Naive thymus-derived CD4-positive, alpha-beta T cell (primary cell): ENCODE measurements around the gene PDIA2. TPM values are rescaled to one million over a fixed set of nuclear protein-coding genes. Genes with fewer than 3 reads are reported as not detected.
"Not testable (repeated sequence)": the region's sequence is repeated elsewhere in the genome, so short reads cannot be mapped to it uniquely, and the experiment has no call there.

Experiments used
- ATAC-seq: fragments of 150-1000 bp; cut with Tn5 transposase; 2 replicates; pipeline ENCODE4 v1.10.0; 2021; ENCODE audit warnings: mild to moderate bottlenecking, moderate library complexity
- CTCF ChIA-PET: fragments of 350-600 bp; sonication (Branson Sonifier 250); formaldehyde crosslinking; loops from one replicate; lab custom pipeline; 2021; ENCODE audit warnings: antibody characterized with exemption; lab: Charles Lee
- POLR2A ChIA-PET: fragments of 350-600 bp; sonication (Branson Sonifier 250); formaldehyde crosslinking; loops from one replicate; lab custom pipeline; 2021; ENCODE audit warnings: antibody characterized with exemption, inconsistent platforms; lab: Charles Lee
- DNase-seq, 9 donors: peaks; one replicate each; pipeline versions ENCODE4 v3.0.0 to v3.0.0-alpha.2; 2020 to 2022; ENCODE audit warnings: mixed read lengths in 1 of 9
- H3K27ac ChIP-seq: one replicate; pipeline ENCODE4 v1.7.0; 2013; ENCODE audit warnings: mild to moderate bottlenecking, low read depth, low read length, moderate library complexity
- H3K27me3 ChIP-seq, 2 donors: one replicate each; pipeline ENCODE4 v1.7.0; 2013; ENCODE audit warnings: low read length in 2 of 2, mild to moderate bottlenecking in 2 of 2, moderate library complexity in 2 of 2; ENCODE audit not compliant: control insufficient read depth in 2 of 2, insufficient read depth in 2 of 2
- H3K36me3 ChIP-seq, 3 experiments: 1 replicate in 2 of 3; 2 replicates in 1 of 3; pipeline ENCODE4 v1.7.0; 2013; ENCODE audit warnings: low read length in 3 of 3, mild to moderate bottlenecking in 3 of 3, moderate library complexity in 1 of 3; ENCODE audit not compliant: insufficient read depth in 3 of 3, control insufficient read depth in 2 of 3
- H3K4me1 ChIP-seq, 2 donors: one replicate each; pipeline ENCODE4 v1.7.0; 2013; ENCODE audit warnings: low read length in 2 of 2, mild to moderate bottlenecking in 2 of 2, moderate library complexity in 1 of 2; ENCODE audit not compliant: control insufficient read depth in 2 of 2, insufficient read depth in 2 of 2
- H3K4me3 ChIP-seq: 2 replicates; pipeline ENCODE4 v1.7.0; 2013; ENCODE audit warnings: mild to moderate bottlenecking, low read length
- H3K9me3 ChIP-seq, 3 experiments: 1 replicate in 2 of 3; 2 replicates in 1 of 3; pipeline ENCODE4 v1.7.0; 2013; ENCODE audit warnings: low read length in 3 of 3; ENCODE audit not compliant: control insufficient read depth in 2 of 3
- H3K27ac Mint-ChIP-seq, 9 donors: one replicate each; pipeline ENCODE4 v1.8.0; 2020 to 2022; ENCODE audit warnings: mixed read lengths in 9 of 9, mild to moderate bottlenecking in 8 of 9, moderate library complexity in 5 of 9, inconsistent platforms in 2 of 9
- H3K27me3 Mint-ChIP-seq, 5 donors: one replicate each; pipeline ENCODE4 v1.8.0; 2021 to 2022; ENCODE audit warnings: mixed read lengths in 5 of 5, mild to moderate bottlenecking in 1 of 5
- H3K36me3 Mint-ChIP-seq, 5 donors: one replicate each; pipeline ENCODE4 v1.8.0; 2020 to 2022; ENCODE audit warnings: mixed read lengths in 5 of 5, mild to moderate bottlenecking in 3 of 5, inconsistent platforms in 1 of 5
- H3K4me1 Mint-ChIP-seq, 7 donors: one replicate each; pipeline ENCODE4 v1.8.0; 2020 to 2022; ENCODE audit warnings: mixed read lengths in 7 of 7, mild to moderate bottlenecking in 3 of 7, inconsistent platforms in 1 of 7
- H3K4me3 Mint-ChIP-seq, 10 donors: one replicate each; pipeline ENCODE4 v1.8.0; 2020 to 2022; ENCODE audit warnings: mild to moderate bottlenecking in 10 of 10, mixed read lengths in 10 of 10, moderate library complexity in 6 of 10, inconsistent platforms in 2 of 10
- H3K9me3 Mint-ChIP-seq, 11 donors: one replicate each; pipeline ENCODE4 v1.8.0; 2020 to 2022; ENCODE audit warnings: mixed read lengths in 11 of 11, mild to moderate bottlenecking in 4 of 11, inconsistent platforms in 1 of 11, moderate library complexity in 1 of 11
- intact Hi-C, 2 donors: fragments of 100-400 bp; cut with micrococcal nuclease; formaldehyde crosslinking; loops; one replicate each; pipeline ENCODE4 v1.15.1; 2023
- polyA plus RNA-seq, 2 donors: library from polyadenylated mRNA; unstranded; fragments of 300-500 nt; fragmentation: Illumina TruSeq; gene quantifications; one replicate each; pipeline ENCODE4 v1.2.3, GENCODE V29; 2021
- total RNA-seq, 6 experiments: library from RNA in 5 of 6; stranded (reverse) in 5 of 6; gene quantifications; 1 replicate in 5 of 6; 2 replicates in 1 of 6; pipeline ENCODE4 v1.2.3 and lab custom pipeline; 2021 to 2026

The PDIA2 gene
- total and polyA plus RNA-seq, 7 experiments from 2014 or later = 0.42 TPM; not detected in 6

DNA sequence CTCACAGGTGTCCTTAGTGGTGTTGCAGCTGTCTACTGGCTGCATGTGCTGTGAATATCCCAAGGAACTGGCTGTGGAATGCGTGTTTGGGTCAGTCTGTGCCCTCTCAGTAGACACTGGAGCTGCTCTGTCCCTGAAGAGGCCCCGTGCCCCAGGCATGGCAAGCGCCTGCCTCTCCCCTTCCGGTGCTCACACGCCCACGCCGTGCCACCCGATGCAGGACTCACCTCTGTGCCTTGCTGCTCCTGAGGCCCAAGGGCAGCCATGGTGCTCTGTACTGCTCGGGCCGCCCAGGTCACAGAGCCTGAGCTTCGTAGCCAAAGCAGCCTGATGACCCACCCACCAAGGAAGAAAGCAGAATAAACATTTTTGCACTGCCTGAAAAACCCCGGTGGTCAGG is 17.3 kb upstream of the PDIA2 start:
- CTCF ChIA-PET = no interaction called here
- Histone ChIP-seq H3K9me3 (no peaks in the 10 kb centered on the region), H3K27me3 (no peaks in the 10 kb centered on the region), H3K36me3 (peaks cover 0 to 45% (median 0%) of the 10 kb centered on the region in 3 experiments), H3K4me1 (no peaks in the 10 kb centered on the region), H3K27ac (no peak overlapping the region), H3K4me3 (no peak overlapping the region)
- POLR2A ChIA-PET = interaction anchor here (1.2 kb wide), 1 partner anchor 31 kb away, joined by 3 read pairs; the partner anchor contains the start of gene FAM234A
- Mint-ChIP-seq H3K9me3 (peaks cover 0 to 3% (median 0%) of the 10 kb centered on the region in 11 donors), H3K27me3 (no peaks in the 10 kb centered on the region), H3K4me1 (peaks cover 0 to 7% (median 0%) of the 10 kb centered on the region in 7 donors), H3K4me3 (no peak overlapping the region), H3K36me3 (peaks cover 0 to 4% (median 3%) of the 10 kb centered on the region in 5 donors), H3K27ac (peak overlapping the region in 1 of 9 donors; percentile 11)
- intact Hi-C loops = no loop called here
- no peak for DNase-seq
- ATAC-seq = no peak

DNA sequence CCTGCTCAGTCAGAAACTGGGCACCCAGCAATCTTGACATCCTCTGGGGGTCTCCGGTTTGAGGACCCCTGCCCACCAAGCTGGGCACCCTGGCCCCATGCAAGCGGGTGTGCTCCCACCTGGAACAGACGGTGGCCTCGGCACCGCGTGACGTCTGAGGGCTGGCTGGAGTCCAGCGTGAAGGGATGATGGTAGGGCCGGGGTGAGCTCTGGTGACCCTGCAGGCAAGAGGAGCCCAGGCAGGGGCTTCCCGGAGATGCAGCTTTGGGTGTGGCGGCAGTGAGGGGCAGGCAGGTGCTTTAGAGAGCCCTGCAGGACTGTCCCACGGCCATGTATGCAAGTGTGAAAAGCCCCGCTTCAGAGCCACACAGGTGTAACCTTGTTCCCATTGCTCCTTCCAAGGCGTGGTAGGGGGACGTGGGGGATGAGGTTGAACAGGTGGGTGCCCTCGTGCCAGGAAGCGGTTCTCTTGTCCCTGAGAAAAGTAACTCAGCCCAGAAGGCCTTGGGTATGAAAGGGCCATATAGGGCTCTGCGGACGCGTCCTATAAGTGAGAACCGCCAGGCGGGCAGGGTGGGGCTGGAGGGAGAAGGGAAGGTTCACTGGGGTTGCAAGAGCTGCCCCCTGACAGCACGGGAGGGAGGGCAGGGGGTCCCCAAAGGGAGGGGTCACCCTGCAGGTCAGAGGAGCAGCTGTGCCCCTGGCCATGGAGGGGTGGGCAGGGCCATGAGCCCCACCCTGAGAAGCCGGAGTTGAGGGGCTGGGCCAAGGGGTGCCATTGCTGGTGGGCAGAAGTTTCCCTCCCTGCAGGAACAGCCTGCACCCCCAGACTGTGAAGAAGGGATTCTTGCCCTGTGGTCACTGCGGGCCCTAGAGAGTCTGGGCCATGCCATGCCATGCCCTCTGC is 16.5 kb upstream of the PDIA2 start:
- Histone ChIP-seq H3K9me3 (no peaks in the 10 kb centered on the region), H3K4me3 (no peak overlapping the region), H3K27me3 (no peaks in the 10 kb centered on the region), H3K4me1 (no peaks in the 10 kb centered on the region), H3K36me3 (peaks cover 0 to 37% (median 0%) of the 10 kb centered on the region in 3 experiments), H3K27ac (no peak overlapping the region)
- peaks cover 0 to 7% (median 0%) of the 10 kb centered on the region in 7 donors for H3K4me1 Mint-ChIP-seq
- no peaks in the 10 kb centered on the region for H3K27me3 Mint-ChIP-seq
- POLR2A ChIA-PET = no interaction called here
- DNase-seq (peak in 1 of 9 donors; percentile 5), ATAC-seq (no peak)
- no peak overlapping the region for H3K27ac Mint-ChIP-seq
- peaks cover 0 to 4% (median 0%) of the 10 kb centered on the region in 5 donors for H3K36me3 Mint-ChIP-seq
- H3K4me3 Mint-ChIP-seq = no peak overlapping the region
- peaks cover 0 to 3% (median 0%) of the 10 kb centered on the region in 11 donors for H3K9me3 Mint-ChIP-seq
- CTCF ChIA-PET = no interaction called here
- intact Hi-C loops = no loop called here

DNA sequence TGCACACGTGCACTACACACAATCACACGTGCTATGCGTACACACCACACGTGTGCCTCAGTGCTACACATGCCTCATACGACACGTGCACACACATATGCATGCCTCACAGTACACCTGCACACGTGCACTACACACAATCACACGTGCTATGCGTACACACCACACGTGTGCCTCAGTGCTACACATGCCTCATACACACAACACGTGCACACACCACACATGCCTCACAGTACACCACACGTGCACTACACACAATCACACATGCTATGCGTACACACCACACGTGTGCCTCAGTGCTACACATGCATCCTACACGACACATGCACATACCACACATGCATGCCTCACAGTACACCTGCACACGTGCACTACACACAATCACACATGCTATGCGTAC is 15.4 kb upstream of the PDIA2 start:
- H3K27ac ChIP-seq, H3K27me3 ChIP-seq, H3K9me3 ChIP-seq, ATAC-seq, H3K4me1 ChIP-seq, H3K36me3 Mint-ChIP-seq, H3K9me3 Mint-ChIP-seq, DNase-seq, POLR2A ChIA-PET, H3K4me1 Mint-ChIP-seq, H3K27ac Mint-ChIP-seq, intact Hi-C loops, H3K27me3 Mint-ChIP-seq, H3K4me3 Mint-ChIP-seq, CTCF ChIA-PET, H3K4me3 ChIP-seq: not testable (repeated sequence)
- peaks cover 0 to 27% (median 0%) of the 10 kb centered on the region in 3 experiments for H3K36me3 ChIP-seq

DNA sequence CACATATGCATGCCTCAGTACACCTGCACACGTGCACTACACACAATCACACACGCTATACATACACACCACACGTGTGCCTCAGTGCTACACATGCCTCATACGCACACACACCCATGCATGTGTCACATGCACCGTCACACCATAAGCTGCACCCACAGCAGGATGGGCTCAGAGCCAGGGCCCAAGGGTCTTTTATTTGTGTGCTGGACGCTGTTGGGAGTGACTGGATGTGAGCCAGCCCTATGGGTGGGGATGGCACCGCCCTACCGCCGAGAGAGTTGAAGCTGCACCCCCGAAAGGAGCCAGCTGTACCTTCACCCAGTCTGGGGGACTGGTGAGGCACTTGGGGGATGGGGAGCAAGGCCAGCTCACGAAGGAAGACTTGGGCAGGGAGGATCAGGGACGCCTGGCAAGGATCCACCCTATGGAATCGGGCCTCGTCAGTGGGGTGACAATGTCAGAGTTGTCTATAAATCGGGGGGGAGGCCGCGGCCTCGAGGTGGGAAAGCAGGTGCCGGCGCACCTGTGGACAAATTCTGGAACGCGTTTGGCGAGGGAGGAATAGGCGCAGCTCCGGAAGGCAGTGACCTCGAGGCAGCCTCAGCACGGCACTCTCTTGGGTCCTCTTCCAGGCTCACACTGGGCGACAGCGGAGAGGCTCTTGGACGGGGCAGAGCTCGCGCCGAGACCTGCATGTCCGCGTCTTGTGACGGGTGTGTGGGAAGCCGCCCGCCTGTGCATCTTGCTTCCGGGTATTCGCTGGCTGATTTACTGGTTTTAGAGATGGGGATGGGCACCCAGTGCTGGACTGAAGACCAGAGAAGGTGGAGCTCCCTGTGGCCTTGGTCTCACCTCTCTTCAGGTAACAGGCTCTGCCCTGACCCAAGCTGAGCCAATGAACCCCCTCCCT is 14.6 kb upstream of the PDIA2 start:
- Mint-ChIP-seq H3K4me1 (peaks cover 0 to 7% (median 0%) of the 10 kb centered on the region in 7 donors), H3K9me3 (peaks cover 0 to 3% (median 0%) of the 10 kb centered on the region in 11 donors), H3K27ac (no peak overlapping the region), H3K4me3 (no peak overlapping the region), H3K36me3 (no peaks in the 10 kb centered on the region), H3K27me3 (no peaks in the 10 kb centered on the region)
- Histone ChIP-seq H3K27ac (no peak overlapping the region), H3K36me3 (peaks cover 0 to 21% (median 0%) of the 10 kb centered on the region in 3 experiments), H3K4me3 (no peak overlapping the region), H3K4me1 (no peaks in the 10 kb centered on the region), H3K27me3 (no peaks in the 10 kb centered on the region), H3K9me3 (no peaks in the 10 kb centered on the region)
- DNase-seq (no peak), ATAC-seq (no peak)
- POLR2A ChIA-PET = no interaction called here
- intact Hi-C loops = no loop called here
- CTCF ChIA-PET = no interaction called here

DNA sequence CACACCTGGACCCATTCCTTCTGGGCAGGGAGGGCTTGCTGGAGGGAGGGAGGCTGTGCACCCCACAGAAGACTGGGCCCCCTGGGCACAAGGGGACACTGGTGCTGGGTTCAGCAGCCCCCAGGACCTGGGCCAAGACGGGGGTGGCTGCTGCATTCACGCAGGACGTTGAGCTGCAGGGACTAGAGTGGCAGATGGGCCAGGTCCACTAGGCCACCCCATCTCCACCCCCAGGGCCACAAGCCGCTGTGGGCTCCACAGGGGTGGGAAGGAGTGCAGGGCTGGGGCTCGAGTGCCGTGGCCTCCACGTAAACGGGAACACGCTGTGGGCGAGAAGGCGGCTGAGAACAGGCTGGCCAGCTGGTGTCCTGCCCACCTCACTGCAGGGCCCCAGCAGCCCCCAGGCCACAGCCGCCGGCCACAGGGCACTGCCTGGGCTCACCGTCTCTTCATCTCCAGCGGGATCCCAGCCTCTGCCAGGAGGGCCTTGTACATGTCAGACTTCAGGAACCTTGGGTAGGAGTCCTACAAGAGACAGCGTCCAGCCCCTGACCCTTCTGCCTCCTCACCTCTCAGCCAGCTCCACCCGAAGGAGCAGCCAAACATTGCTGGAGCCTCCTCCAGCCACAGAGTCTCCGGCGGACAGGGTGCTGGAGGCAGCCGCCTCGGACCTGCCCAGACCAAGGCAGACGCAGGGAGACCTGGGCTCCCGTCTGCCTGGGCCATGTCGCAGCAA is 13.7 kb upstream of the PDIA2 start:
- DNase-seq = no peak
- no peaks in the 10 kb centered on the region for H3K27me3 ChIP-seq
- H3K27ac Mint-ChIP-seq = no peak overlapping the region
- intact Hi-C loops = no loop called here
- H3K4me3 ChIP-seq = no peak overlapping the region
- ChIA-PET POLR2A (no interaction called here), CTCF (no interaction called here)
- no peaks in the 10 kb centered on the region for H3K9me3 ChIP-seq
- H3K4me1 ChIP-seq = no peaks in the 10 kb centered on the region
- peaks cover 0 to 3% (median 0%) of the 10 kb centered on the region in 11 donors for H3K9me3 Mint-ChIP-seq
- no peak overlapping the region for H3K27ac ChIP-seq
- H3K4me1 Mint-ChIP-seq = peaks cover 0 to 7% (median 0%) of the 10 kb centered on the region in 7 donors
- no peaks in the 10 kb centered on the region for H3K36me3 Mint-ChIP-seq
- H3K4me3 Mint-ChIP-seq = no peak overlapping the region
- no peak for ATAC-seq
- H3K27me3 Mint-ChIP-seq = peaks cover 0 to 1% (median 0%) of the 10 kb centered on the region in 5 donors
- H3K36me3 ChIP-seq = peaks cover 0 to 12% (median 0%) of the 10 kb centered on the region in 3 experiments
